NCI-H1048 (cell line): ENCODE data around the gene SLC38A10.

Experiments used
- DNase-seq: peaks from one replicate; lab custom pipeline; 2025; lab: John Stamatoyannopoulos, UW

SLC38A10 gene

GRCh38 chr17:81202318-81202717 lies 92.8 kb downstream of the SLC38A10 start:
- DNase-seq: no peak

GRCh38 chr17:81200695-81201580 lies 94.2 kb downstream of the SLC38A10 start:
- peak; percentile 30 for DNase-seq

- DNase-seq: no peak
These were observed 94.9 kb downstream of the SLC38A10 start for GRCh38 chr17:81200201-81200600.

GRCh38 chr17:81199482-81199830 lies 95.7 kb downstream of the SLC38A10 start:
- no peak for DNase-seq

- no peak for DNase-seq
These were observed 96.2 kb downstream of the SLC38A10 start for GRCh38 chr17:81198826-81199481.

- DNase-seq: no peak
These were observed 97.1 kb downstream of the SLC38A10 start for GRCh38 chr17:81197831-81198490.

GRCh38 chr17:81197409-81197795 lies 97.7 kb downstream of the SLC38A10 start:
- no peak for DNase-seq

GRCh38 chr17:81196505-81197408 lies 98.3 kb downstream of the SLC38A10 start:
- no peak for DNase-seq

GRCh38 chr17:81195941-81196495 lies 99.1 kb downstream of the SLC38A10 start:
- no peak for DNase-seq
